ENCODE measurements around the gene PDIA6.
"Not testable (repeated sequence)": the region's sequence is repeated elsewhere in the genome, so short reads cannot be mapped to it uniquely, and the experiment has no call there.

The PDIA6 gene

DNA sequence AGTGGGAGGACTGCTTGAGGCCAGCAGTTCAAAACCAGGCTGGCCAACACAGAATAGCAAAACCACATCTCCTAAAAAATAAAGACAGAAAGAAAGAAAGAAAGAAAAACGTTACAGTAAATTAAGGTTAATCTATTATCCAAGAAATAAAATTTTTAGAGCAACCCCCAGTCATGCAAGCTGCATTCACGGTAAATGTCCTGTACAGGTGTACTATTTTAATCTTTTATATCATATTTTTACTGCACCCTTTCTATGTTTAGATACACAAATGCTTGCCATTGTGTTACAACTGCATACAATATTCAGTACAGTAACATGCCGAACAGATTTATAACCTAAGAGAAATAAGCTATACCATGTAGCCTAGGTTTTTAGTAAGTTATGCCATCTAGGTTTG is 6.0 kb downstream of the PDIA6 start:
- no peak for DNase-seq

- DNase-seq, result not testable (repeated sequence)
These were observed 6.6 kb downstream of the PDIA6 start for GRCh38 chr2:10805990-10806389.

GRCh38 chr2:10802657-10803056 is 9.9 kb downstream of the PDIA6 start:
- no peak for DNase-seq

DNA sequence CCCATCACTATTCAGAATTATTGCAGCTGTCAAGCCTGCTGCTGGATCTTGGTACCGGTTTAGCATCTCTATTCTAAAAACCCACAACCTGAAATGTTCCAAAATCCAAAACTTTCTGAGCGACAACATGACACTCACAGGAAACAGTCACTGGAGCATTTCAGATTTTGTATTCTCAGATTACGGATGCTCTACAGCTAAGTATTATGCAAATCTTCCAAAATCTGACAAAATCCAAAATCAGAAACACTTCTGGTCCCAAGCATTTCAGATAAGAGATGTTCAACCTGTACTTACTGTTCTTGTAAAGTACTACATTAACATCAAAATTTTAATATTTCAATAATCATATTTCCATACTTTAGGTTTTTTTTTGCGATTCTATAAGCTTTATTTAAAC is 12.4 kb downstream of the PDIA6 start:
- DNase-seq, result no peak

DNA sequence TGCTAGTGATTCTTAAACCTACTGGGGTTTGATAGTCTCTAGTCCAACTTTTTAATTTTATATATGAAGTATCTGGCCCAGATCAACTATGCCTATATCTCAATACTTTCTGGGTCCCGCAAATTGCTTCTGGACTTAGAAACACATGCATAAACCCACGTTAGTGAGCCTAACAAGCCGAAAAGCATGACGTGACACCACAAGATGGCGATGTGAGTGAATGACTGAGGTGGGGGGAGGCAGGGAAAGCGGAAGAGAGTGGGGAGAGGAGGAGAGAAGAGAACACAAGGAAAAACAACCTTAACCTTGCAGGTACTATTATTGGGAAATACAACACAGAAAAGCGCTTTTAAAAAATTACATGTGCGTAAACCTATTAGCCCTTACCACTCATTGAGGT is 13.8 kb downstream of the PDIA6 start:
- no peak for DNase-seq

- no peak for DNase-seq
These were observed 15.9 kb downstream of the PDIA6 start for GRCh38 chr2:10796703-10797102.

DNA sequence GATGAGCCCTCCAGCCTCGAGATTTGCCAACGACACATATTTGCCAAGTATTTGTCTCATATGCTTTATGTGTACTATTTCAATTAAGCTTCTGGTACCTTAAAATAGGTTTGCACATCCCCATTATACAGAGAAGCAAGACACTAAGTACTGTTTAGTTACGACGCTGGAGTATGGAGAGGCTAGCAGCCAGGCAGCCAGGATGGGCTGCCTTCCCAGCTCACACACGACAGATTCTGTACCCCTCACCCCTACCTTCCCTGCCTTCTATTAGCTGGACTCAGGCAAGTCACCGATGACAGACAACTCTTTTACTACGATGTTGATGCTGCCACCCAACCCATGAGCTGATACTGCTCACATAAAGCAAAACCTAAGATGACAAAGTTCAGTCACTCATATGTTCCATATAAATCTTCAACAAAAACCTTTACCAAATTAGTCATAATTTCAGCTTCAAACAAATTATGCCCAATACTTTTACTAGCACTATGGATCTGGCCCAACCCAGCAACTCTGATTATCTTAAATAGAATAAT is 17.0 kb downstream of the PDIA6 start:
- no peak for DNase-seq

GRCh38 chr2:10794876-10795275 is 17.7 kb downstream of the PDIA6 start:
- DNase-seq, result no peak

DNA sequence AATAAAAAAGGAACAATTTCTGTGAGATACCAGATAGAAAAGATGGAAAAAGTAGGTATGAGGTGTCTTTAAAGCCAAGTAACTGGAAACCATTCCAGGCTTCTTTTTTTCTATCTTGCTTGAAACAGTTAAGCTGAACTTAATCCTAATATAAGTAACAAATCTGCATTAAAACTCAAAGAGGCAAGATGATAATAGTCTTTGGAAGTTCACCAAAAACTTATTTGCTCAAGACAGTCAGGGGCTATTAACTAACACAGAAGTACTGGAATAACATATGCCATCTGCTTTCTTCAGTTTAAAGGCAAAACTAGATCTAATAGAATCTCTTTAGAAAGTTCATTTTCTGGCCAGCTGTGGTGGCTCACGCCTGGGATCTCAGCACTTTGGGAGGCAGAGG is 18.8 kb downstream of the PDIA6 start:
- no peak for DNase-seq

GRCh38 chr2:10792660-10793400 is 19.8 kb downstream of the PDIA6 start:
- no peak for DNase-seq

DNA sequence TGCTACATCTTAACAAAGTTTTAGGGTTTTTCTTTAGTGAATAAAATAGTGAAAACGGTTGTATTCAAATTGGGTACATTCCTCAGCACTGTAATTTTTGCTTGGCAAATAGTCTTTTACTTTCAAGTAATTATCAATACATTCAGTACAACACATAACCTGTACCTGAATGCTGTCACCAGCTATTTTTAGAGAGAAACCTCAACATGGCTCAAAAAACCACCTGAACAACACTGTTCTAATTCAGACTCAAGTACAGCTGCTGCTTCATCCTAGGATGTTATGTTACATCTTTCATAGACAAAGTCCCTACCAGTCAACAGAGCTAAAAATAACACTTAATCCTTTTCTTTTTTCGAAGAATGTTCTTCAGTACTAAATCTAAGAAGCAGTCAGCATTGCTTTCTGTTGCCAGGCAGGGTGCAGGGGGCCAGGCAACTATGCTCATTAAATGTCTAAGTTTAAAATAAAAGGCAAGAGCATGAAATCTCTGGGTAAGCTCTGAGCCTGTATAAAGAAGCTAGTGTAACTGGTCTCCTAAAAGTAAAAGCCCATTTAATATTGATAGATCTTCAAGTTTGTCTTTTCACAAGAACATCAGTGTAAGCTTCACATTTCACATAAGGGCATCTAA is 20.5 kb downstream of the PDIA6 start:
- DNase-seq, result no peak

DNA sequence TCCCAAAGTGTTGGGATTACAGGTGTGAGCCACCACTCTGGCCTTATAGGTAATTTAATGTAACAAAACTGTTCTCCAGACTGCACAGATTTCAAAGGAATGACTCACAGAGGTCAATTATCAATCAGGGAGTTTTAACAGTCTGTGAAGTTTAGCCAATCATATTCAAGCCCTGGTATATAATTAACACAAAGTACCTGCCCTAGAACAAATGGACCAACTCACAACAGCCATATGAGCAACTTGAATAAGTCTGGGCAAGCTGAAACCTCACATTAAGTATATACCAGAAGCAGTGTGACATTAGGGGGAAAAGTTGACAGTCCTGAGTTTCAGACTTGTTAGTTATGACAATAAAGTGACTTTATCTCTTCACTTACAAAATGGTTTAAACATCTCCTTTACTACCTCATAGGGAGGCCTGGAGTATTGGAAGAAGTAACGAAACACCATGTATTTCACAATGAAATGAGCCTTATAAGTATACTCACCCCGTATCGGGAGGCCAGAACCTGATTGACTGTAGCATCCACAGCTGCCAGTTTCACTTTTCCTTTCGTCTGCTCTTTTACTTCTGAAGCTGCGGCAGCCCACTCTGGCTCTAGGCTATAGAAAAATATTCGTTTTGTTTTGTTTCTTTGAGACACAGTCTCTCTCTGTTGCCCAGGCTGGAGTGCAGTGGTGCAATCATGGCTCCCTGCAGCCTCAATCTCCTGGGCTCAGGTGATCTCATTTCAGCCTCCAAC is 22.2 kb downstream of the PDIA6 start:
- DNase-seq, result no peak

DNA sequence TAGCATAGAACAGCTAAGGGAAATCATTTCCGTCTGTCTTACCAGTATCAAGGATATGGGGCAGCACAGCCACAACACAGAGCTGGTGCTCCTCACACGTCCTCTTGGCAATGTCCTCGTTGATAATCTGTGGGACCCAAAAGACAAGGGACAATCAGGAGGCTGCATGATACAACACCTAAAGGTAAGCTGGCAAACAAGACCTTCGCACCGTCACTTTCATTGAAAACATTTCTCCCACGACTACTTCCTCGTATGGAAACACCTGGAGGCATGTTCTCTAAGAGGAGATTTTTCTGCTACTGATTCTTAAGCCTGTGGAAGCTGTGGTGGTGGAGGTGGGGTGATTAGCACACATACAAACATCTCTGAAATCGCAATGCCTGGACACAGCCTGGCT is 23.7 kb downstream of the PDIA6 start:
- no peak for DNase-seq

DNA sequence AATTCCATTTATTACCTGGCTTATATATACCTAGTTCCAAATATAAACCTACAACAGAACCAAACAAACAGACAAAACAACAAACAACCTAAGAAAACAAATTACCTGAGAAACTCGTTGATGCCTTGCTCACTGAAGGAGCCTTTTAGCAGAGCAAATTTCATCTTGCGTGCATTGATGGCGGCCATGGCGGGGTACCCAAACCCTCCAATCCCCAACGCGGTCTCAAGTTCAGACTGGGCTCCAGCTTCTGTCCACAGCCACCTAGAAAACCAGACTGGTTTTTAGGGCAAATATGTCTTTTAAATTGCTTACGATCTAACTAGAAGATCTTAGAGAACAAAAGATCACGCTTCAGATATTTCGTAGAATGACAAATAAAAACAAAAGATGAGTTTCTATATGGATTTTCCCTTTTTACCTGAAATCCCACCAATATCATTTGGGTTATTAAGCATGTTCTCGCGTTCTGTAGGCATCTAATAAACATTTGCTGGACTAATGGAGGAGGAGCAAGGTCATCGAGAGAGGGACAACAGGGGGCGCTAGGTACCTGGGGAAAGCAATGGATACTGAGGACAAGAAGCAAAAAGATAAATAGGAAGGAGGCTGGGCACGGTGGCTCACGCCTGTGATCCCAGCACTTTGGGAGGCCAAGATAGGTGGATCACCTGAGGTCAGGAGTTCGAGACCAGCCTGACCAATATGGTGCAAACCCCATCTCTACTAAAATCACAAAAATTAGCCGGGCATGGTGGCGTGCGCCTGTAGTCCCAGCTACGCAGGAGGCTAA is 25.2 kb downstream of the PDIA6 start:
- no peak for DNase-seq

DNA sequence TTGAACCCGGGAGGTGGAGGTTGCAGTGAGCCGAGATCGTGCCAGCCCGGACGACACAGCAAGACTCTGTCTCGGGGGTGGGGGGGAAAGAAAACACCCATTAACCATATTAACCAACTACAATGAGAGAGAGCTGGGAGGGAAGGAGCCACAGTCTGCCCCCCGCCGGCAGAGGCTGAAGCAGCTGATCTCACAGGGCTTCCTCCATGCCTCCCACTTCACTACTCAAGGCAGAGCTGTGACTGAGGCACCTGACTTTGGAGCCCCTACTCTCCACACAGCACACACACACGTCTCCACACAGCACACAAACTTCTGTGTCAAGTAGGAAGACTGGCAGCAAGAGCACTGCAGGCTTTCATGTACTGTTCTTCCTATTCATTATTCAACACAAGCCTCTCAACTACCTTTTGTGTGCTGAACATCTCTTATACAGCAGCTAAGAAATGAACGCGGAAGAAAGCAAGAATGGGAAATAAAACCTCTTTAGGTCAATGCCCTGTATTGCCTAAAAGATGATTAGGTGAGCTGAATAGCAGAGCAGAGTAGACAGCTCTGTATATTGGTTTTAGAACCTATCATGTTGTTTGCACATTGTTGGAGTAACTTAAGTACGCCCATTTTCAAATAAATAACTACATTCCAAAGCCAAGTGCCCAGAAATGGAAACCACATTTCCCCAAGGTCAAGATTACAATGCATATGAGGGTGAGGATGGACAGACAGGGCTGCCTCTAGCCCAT is 26.2 kb downstream of the PDIA6 start:
- no peak for DNase-seq

DNA sequence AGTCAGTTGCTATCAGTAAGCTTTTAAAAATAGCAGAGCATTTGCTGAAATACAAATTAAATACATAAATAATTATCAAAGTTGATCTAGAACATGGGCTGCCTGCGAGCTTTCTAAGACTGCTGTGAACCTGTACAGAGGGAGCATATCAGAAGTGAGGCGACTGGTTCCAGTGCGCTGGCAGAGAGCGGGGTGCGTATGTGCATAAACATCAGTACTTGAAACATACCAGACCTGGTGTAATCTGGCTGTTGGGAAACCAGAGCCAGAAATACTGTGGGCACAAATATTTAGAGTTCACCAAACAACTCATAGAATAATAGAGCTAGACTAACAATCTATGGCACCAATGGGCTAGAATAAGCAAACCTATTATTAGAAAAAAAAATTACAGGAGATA is 27.3 kb downstream of the PDIA6 start:
- no peak for DNase-seq

DNA sequence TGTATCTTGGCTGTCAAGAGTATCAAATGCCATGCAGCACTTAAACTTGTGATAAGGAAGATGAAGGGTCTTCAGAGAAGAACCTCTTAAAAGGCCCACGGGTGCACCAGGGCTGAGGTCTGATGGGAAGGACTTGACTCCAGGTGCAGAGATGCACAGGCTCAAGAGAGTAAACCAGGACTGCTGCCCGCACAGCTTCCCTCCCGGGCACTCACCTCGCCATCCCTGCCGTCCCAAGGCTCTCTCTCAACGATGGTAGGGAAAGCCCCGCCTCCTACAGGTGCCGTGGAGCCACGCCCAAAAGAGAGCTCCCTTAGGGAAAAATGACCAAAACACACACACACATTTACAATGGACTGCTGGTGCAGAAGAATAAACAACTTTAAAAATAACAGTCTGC is 27.9 kb downstream of the PDIA6 start:
- no peak for DNase-seq

GRCh38 chr2:10783421-10783820 is 29.2 kb downstream of the PDIA6 start:
- DNase-seq, result no peak

GRCh38 chr2:10781746-10782145 is 30.8 kb downstream of the PDIA6 start:
- DNase-seq, result no peak

- DNase-seq, result not testable (repeated sequence)
These were observed 31.8 kb downstream of the PDIA6 start for GRCh38 chr2:10780821-10781220.

DNA sequence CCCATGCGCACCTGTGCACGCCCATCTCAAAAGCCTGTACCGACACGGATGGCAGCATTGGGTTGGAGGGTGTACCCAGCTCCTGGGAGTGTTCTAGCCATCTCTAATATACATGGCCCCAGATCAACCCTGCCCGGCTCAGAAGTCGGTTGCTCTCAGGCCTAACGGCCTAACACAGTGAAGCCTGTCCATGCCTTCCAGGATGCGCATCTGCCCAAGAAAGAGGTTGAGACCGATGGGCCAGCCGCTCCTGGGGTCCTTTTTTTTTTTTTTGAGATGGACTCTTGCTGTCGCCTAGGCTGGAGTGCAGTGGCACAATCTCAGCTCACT is 32.1 kb downstream of the PDIA6 start:
- no peak for DNase-seq

- no peak for DNase-seq
These were observed 32.7 kb downstream of the PDIA6 start for GRCh38 chr2:10779776-10780490.
